Subcutaneous abdominal adipose tissue (tissue), 5 donors: ENCODE results near the gene ASXL1.

Experiments
- H3K27ac ChIP-seq: one replicate; pipeline ENCODE4 v1.7.0; 2013; ENCODE audit warnings: low read depth, mild to moderate bottlenecking, inconsistent platforms, low read length, moderate library complexity
- H3K27me3 ChIP-seq, 5 donors: one replicate each; pipeline ENCODE4 v1.7.0; 2013; ENCODE audit warnings: low read length in 5 of 5, inconsistent platforms in 1 of 5; ENCODE audit not compliant: control insufficient read depth in 5 of 5, insufficient read depth in 4 of 5
- H3K36me3 ChIP-seq, 5 donors: one replicate each; pipeline ENCODE4 v1.7.0; 2013; ENCODE audit warnings: low read length in 5 of 5; ENCODE audit not compliant: control insufficient read depth in 5 of 5, insufficient read depth in 5 of 5
- H3K4me1 ChIP-seq, 5 donors: one replicate each; pipeline ENCODE4 v1.7.0; 2013; ENCODE audit warnings: low read length in 5 of 5, mild to moderate bottlenecking in 3 of 5, moderate library complexity in 1 of 5; ENCODE audit not compliant: control insufficient read depth in 5 of 5, insufficient read depth in 5 of 5
- H3K4me3 ChIP-seq, 5 donors: one replicate each; pipeline ENCODE4 v1.7.0; 2013; ENCODE audit warnings: low read length in 5 of 5, low read depth in 1 of 5
- H3K9ac ChIP-seq, 5 donors: one replicate each; pipeline ENCODE4 v1.7.0; 2013; ENCODE audit warnings: low read length in 5 of 5, mild to moderate bottlenecking in 4 of 5, moderate library complexity in 3 of 5
- H3K9me3 ChIP-seq, 5 donors: one replicate each; pipeline ENCODE4 v1.7.0; 2013; ENCODE audit warnings: low read length in 5 of 5; ENCODE audit not compliant: control insufficient read depth in 5 of 5
- donor health status: healthy.
- donor health status: healthy.
- donor health status: healthy.
- donor health status: healthy.
- donor health status: healthy.

The ASXL1 gene

GRCh38 chr20:32470025-32470861, 112.1 kb downstream of the ASXL1 start:
- peak overlapping the region in 4 of 5 donors; percentile 15 to 64 (median 47) for H3K9ac ChIP-seq
- peaks cover 12 to 98% (median 73%) of the 10 kb centered on the region in 5 donors for H3K4me1 ChIP-seq

DNA sequence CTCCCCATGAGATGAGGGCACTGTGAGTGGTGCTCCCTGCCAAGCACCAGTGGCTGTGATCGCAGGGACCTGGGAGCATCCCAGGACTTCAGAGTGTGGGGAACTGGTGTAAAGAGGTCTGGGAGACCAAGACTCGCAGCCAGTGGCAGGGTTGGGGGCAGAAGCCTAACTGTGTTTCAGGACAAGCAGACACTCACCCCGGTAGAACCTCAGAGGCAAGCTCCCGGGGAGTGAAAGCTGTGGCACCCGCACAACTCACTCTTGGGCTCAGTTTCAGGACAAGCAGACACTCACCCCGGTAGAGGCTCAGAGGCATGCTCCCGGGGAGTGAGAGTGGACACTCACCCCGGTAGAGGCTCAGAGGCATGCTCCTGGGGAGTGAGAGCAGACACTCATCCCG, 112.8 kb downstream of the ASXL1 start:
- peaks cover 0 to 15% (median 4%) of the 10 kb centered on the region in 5 donors for H3K36me3 ChIP-seq
- no peaks in the 10 kb centered on the region for H3K9me3 ChIP-seq
- H3K27ac ChIP-seq = peak overlapping the region; percentile 77
- H3K4me1 ChIP-seq = peaks cover 17 to 98% (median 74%) of the 10 kb centered on the region in 5 donors
- no peaks in the 10 kb centered on the region for H3K27me3 ChIP-seq
- H3K9ac ChIP-seq = peak overlapping the region in 4 of 5 donors; percentile 15 to 63 (median 46)
- peak overlapping the region in 1 of 5 donors; percentile 26 for H3K4me3 ChIP-seq

More at GRCh38 chr20:32470025-32470861, 112.1 kb downstream of the ASXL1 start:
- Histone ChIP-seq H3K27ac (peak overlapping the region; percentile 77), H3K4me3 (peak overlapping the region in 1 of 5 donors; percentile 26), H3K36me3 (peaks cover 0 to 15% (median 4%) of the 10 kb centered on the region in 5 donors), H3K27me3 (no peaks in the 10 kb centered on the region), H3K9me3 (no peaks in the 10 kb centered on the region)

DNA sequence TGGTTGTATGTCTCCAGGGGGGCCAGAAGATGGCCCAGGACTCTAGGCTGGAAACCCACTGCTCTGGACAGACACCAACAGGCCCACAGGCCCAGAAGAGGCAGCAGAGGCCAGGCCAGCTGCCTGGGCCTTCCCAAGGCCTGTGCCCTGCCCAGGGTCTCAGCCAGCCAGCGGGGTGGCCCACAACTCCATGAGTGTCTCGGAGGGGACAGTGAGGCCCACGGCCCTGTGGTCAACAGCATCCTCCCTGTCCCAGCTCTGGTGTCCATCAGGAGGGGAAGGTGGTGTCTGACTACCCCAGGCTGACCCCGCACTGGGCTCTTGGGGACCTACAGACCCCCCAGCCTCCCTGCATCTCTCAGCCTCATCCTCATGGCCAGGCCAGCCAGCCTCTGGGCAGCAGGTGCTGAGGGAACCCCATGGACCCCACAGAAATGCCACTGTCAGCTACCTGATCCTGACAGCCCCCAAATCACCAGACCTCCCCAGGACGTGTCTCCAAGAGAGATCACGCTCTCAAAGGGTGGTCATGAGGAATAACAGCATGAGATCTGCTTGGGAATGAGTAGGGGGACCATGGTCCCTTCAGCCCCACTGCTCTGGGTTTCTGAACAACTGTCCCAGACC, 114.6 kb downstream of the ASXL1 start:
- H3K36me3 ChIP-seq = peaks cover 0 to 15% (median 4%) of the 10 kb centered on the region in 5 donors
- peak overlapping the region in 3 of 5 donors; percentile 58 to 59 (median 58) for H3K4me3 ChIP-seq
- no peaks in the 10 kb centered on the region for H3K9me3 ChIP-seq
- H3K9ac ChIP-seq = peak overlapping the region in 2 of 5 donors; percentile 71 to 72
- no peaks in the 10 kb centered on the region for H3K27me3 ChIP-seq
- H3K27ac ChIP-seq = peak overlapping the region; percentile 84
- H3K4me1 ChIP-seq = peaks cover 23 to 98% (median 79%) of the 10 kb centered on the region in 5 donors

GRCh38 chr20:32473231-32474008, 115.3 kb downstream of the ASXL1 start:
- Histone ChIP-seq H3K27ac (peak overlapping the region; percentile 84), H3K4me3 (peak overlapping the region; percentile 42 to 60 (median 58)), H3K9me3 (no peaks in the 10 kb centered on the region), H3K9ac (peak overlapping the region in 4 of 5 donors; percentile 21 to 72 (median 62)), H3K36me3 (peaks cover 0 to 15% (median 4%) of the 10 kb centered on the region in 5 donors), H3K4me1 (peaks cover 23 to 96% (median 76%) of the 10 kb centered on the region in 5 donors), H3K27me3 (no peaks in the 10 kb centered on the region)

- Histone ChIP-seq H3K27me3 (no peaks in the 10 kb centered on the region), H3K27ac (peak overlapping the region; percentile 84), H3K4me3 (peak overlapping the region; percentile 48 to 59 (median 58)), H3K4me1 (peaks cover 23 to 94% (median 73%) of the 10 kb centered on the region in 5 donors), H3K9ac (peak overlapping the region in 4 of 5 donors; percentile 59 to 72 (median 66)), H3K36me3 (peaks cover 0 to 15% (median 4%) of the 10 kb centered on the region in 5 donors), H3K9me3 (no peaks in the 10 kb centered on the region)
Observed at GRCh38 chr20:32474009-32474716, 116.0 kb downstream of the ASXL1 start.

DNA sequence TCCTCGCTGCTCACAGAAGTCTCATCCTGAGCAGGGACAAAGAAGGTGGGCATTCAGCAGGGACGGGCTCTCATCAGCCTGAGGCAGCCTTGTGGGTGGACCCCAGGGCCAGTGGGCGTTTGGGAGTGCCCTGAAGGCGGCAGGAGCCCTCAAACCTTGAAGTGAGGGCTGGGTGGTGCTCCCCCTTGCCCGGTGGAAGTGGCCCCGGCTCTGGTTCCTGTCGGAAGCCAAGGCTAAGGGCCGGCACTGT, 116.5 kb downstream of the ASXL1 start:
- Histone ChIP-seq H3K36me3 (peaks cover 0 to 15% (median 4%) of the 10 kb centered on the region in 5 donors), H3K9ac (peak overlapping the region in 4 of 5 donors; percentile 59 to 72 (median 66)), H3K27me3 (no peaks in the 10 kb centered on the region), H3K27ac (peak overlapping the region; percentile 84), H3K9me3 (no peaks in the 10 kb centered on the region), H3K4me1 (peaks cover 23 to 94% (median 73%) of the 10 kb centered on the region in 5 donors), H3K4me3 (peak overlapping the region in 4 of 5 donors; percentile 54 to 59 (median 58))

DNA sequence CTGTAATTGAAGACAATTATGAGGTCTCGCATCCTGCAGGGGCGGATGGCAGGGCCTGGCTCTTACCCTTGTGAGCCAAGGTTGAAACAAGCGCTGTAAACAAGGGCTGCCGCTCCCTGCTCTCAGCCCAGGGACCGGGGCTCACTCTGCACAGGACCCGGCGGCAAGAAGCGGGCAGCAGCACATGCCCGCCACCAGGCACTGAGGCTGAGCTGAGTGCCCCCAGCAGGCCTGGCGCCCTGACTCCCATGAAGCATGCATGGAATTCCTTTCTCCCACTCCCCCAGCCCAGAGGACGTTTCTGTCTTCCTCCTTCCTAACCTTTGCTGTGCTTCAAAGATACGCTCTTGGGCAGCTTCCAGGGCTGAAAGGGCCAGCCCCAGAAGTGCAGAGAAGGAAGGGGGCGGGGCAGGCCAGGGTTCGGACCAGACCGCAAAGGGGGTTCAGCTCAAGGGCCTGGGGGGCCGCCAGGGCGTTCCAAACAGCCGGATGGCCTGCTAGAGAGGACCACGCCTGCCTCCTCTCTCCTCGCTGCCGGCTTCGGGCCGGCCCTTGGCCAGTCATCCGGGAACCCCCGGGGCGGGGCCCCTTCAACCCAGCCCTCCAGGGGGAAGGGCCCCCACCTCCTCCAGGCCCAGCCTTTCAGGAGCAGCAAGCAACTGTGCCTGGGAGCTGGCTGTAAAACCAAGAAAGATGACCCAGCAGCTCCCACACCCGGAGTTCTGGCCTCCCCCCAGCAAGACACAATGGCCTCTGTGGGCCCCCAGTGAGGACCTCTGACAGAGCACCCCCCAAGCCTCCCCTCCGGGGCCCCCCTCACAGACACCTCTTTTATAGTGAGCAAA, 117.1 kb downstream of the ASXL1 start:
- Histone ChIP-seq H3K9me3 (no peaks in the 10 kb centered on the region), H3K27me3 (no peaks in the 10 kb centered on the region), H3K9ac (peak overlapping the region in 4 of 5 donors; percentile 59 to 72 (median 67)), H3K4me1 (peaks cover 25 to 94% (median 77%) of the 10 kb centered on the region in 5 donors), H3K27ac (peak overlapping the region; percentile 84), H3K4me3 (peak overlapping the region; percentile 45 to 59 (median 58)), H3K36me3 (peaks cover 0 to 15% (median 4%) of the 10 kb centered on the region in 5 donors)

DNA sequence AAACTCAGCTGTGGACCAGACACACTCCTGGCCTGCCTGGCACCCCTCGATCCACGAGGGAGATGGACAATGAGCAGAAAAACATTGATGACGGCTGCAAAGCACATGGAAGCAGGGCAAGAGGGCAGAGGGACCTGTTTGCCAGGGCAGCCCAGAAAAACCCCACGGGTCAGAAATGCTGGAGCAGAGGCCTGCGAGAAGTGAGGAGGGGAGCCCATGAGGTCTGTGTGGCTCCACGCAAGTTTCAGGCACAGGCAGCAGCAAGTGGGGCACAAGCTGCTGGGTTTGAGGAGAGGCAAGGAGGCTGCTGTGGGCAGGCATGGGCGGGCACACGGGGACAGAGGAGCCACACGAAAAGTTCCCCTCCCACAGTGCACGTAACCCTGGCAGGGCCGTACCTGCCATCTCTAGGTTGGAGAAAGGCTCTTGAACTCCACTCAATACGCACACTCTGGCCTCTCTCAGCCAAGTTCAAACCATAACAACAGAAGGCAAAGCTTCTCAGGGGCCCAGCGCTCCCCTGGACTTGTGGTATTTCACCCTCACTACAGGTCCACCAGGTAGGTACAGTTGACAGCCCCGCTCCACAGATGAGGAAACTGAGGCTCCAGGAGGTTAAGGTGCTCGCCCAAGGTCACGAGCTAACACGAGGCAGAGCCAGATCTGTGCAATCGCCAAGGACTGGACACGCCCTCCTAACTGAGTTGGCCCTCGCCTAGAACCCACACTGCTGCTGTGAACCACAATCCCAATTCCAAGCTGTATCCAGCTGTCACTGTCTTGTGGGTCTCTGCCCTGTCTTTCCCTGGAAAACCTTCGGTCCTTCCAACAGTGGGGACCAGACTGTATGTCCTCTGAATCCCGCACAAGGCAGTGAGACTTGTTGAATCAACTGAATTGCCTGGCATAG, 118.8 kb downstream of the ASXL1 start:
- no peaks in the 10 kb centered on the region for H3K9me3 ChIP-seq
- H3K4me1 ChIP-seq = peaks cover 36 to 95% (median 80%) of the 10 kb centered on the region in 5 donors
- no peaks in the 10 kb centered on the region for H3K27me3 ChIP-seq
- peak overlapping the region in 3 of 5 donors; percentile 31 to 72 (median 63) for H3K9ac ChIP-seq
- H3K4me3 ChIP-seq = no peak overlapping the region
- peaks cover 0 to 8% (median 3%) of the 10 kb centered on the region in 5 donors for H3K36me3 ChIP-seq
- H3K27ac ChIP-seq = peak overlapping the region; percentile 32
